GM18861 (cell line): ENCODE results near the gene RAB7B.

ENCODE experiments used
- ATAC-seq: cut with Tn5 transposase; IDR thresholded peaks from one replicate; pipeline ENCODE4 v1.9.1; 2021; ENCODE audit not compliant: unreplicated experiment

The RAB7B gene

DNA sequence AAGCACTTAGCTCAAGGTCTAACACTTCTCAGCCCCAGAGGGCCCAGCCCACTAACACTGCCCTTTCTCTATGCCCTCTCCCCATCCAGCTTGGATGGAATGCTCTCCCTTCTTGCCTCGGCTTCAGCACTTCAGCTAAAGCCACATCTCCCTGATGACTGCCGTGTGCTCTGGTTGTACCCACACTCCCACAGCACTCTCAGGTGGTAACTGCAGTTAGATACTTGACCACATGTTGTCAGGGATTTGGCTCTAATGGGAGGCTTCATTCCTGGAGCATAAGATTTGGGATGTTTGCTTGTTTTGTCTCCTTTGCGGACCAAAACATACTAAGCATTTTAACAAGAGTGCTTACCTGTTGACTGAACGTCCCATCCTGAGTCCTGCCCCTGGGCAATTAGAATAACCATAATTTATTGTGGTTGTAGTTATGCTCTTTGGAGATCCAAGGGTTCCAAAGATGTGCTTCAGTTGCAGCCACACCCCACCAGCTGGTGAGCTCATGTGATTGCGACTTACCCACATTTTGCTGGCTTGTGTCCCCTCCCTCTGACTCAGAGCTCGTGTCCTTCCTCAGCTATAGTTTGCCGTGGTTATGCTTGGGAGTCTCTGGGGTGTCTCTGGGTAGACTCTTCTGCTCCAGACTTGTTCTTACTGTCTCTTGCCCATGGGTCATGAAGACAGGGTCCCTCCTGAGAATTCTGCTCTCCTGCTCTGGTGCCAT, 52.2 kb downstream of the RAB7B start:
- no peak for ATAC-seq

GRCh38 chr1:205950280-205950679, 52.9 kb downstream of the RAB7B start:
- no peak for ATAC-seq

GRCh38 chr1:205949753-205950152, 53.4 kb downstream of the RAB7B start:
- ATAC-seq: no peak

DNA sequence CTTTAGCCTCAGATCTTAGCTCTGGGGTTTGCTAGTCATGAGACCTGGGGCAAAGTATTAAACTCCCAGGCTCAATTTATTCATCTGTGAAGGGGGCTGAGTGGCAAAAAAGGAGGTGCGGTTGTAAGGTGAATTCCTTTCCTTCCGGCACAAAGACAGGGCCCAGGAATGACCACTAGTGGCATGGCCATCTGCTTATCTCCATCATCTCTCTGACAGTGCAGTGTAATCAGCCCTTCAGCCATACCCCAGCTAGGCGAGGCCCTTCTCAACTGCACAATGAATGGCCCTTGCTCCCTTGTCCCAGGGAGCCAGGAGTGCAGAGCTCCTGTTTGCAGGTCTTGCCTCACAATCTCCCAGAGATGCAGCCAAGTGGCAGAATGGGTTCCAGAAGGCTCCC, 54.3 kb downstream of the RAB7B start:
- no peak for ATAC-seq

DNA sequence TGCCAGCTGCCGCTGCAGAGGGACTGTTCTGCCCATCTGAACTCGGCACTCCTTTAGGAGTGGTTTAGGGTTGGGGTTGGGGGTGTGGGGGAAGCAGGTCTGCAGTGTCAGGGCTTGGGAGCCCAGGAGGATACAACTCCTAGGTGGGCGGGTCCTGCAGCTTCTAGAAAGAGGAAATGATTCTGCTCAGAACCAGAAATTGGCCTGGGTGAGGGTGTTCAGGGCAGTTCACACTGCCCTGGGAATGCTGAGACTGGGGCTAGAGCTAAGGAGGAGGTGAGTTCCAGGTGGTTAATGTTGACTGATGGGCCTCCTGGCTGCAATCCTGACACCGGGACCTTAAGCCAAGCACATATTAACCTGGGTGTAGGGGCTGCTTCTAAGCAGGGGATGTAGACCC, 55.2 kb downstream of the RAB7B start:
- no peak for ATAC-seq

GRCh38 chr1:205947024-205947423, 56.2 kb downstream of the RAB7B start:
- no peak for ATAC-seq

DNA sequence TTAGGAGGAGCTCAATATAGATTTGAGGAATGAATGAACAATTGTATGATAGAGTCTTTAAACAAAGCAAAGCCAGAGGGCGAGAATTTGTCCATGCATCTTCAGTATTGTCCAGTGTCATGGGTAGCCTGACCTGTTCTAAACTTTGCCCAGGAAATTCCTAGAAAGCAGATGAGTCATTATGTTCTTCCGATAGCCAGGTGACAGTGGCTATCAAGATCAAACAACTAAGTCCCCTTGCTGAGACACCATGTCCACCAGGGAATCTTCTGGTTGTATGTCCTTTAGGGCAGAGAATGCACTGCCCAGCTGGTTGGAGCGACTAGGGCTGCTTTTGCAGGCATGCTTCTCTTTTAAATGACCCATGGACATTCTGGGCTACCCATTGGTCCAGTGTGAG, 58.1 kb downstream of the RAB7B start:
- no peak for ATAC-seq

GRCh38 chr1:205944525-205944924, 58.7 kb downstream of the RAB7B start:
- no peak for ATAC-seq

- ATAC-seq: no peak
These were observed 60.0 kb downstream of the RAB7B start, which contains the start of gene SLC26A9 for GRCh38 chr1:205943245-205943644. Gene SLC26A9 (minus strand): TSS chr1:205943456. CDS start chr1:205935820, 7,636 bp downstream.

DNA sequence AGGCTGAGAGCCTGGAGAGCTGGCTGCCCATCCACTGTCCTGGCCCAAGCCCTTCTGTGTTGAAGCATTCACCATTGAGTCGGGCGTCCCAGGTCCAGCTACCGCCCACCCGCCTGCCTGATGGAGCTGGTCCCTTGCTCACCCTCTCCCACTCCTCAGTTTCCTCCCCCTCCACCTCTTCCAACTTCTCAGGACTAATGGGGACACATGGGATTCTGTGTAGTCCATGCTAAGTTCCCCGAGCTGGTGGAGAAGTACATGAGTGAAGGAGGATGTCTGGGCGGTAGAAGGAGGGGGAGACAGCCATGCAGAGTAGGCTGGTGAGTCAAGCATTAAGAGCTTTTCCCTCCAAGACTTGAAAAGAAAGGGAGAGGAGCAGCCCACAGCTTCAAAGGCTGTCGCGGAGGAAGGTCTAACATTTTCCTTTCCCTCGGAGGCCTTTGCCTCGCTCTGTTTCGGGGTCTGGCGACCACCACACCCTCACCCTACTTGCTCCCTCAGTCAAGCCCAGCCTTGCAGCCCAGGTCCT, 60.5 kb downstream of the RAB7B start:
- no peak for ATAC-seq

DNA sequence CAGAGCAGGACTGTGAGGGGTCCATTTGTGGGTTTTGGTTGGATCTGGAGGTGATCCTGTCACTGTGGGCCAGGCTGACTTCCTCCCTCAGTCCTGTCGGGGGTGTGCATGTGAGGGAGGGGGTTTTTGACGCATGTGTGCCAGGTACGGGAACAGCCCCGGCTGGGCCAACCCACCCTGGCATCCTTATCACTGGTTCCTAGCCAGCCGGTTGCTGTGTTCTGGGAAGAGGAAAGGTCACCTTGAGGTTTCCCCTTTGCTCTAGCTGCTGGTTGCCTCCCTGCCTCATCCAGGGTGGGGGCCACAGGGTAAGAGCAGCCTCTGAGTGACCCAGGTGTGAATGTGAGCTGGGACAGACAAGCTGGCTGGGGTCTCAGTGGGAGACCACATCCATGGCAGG, 62.5 kb downstream of the RAB7B start:
- ATAC-seq: no peak

- no peak for ATAC-seq
These were observed 63.4 kb downstream of the RAB7B start for GRCh38 chr1:205939690-205940330.

DNA sequence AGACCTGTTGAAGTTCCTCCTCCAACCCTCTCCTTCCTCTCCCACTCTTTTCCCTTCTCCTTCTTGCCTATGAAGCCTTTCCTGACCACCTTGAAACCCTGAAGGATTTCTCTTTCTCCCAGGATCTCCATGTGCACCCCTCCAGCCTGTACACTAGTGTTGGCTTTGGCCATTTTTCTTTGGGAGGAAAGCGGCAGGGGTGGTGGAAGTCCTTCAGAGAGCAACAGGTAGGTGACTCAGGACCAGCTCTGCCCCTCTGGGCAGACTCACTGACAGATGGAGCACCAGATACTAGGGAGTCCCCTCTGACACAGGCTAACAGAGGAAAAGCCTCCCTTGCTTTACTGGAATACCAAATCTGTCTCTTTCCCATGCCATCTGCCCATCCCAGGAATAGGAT, 64.5 kb downstream of the RAB7B start:
- ATAC-seq: no peak

- ATAC-seq: no peak
These were observed 66.2 kb downstream of the RAB7B start for GRCh38 chr1:205936846-205937586.

GRCh38 chr1:205936311-205936710, 66.9 kb downstream of the RAB7B start:
- ATAC-seq: no peak

DNA sequence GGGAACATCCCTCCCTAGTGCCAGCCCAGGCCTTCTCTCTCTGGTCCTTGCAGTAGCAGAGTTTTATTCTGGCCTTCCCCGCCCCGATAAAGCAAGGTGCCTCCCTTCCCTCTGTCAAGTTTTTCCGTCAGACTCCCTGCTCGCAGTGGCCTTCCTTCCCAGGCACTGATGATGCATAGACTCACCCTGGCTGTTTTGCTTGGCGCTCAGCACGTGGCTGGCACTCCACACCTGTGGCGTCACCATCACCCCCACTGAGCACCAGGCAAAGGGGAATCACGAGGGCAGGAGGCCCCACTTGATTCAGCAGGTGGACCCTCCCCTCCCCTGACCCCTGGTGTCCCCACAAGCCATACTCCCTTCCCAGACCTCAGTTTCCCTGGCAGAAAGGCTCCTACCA, 67.3 kb downstream of the RAB7B start:
- ATAC-seq: no peak

DNA sequence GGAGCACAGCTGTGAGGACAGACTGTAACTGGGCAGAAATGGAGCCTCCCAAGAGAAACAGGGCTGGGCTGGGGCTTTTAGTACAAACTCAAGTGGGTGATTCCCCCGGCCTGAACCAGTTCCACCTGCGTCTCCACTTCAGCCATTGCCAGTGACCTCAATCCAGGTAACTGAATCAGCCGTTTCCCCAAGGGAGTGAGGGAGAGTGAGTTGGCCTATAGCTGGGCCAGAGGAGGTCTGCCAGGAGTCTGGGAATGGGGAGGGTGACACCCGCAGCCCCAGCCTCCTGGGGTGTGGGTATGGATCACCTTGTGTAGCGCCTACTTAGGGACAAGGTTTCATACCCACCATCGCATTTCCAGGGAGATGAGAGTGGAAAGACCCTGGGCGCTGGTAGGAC, 68.4 kb downstream of the RAB7B start:
- ATAC-seq: no peak

DNA sequence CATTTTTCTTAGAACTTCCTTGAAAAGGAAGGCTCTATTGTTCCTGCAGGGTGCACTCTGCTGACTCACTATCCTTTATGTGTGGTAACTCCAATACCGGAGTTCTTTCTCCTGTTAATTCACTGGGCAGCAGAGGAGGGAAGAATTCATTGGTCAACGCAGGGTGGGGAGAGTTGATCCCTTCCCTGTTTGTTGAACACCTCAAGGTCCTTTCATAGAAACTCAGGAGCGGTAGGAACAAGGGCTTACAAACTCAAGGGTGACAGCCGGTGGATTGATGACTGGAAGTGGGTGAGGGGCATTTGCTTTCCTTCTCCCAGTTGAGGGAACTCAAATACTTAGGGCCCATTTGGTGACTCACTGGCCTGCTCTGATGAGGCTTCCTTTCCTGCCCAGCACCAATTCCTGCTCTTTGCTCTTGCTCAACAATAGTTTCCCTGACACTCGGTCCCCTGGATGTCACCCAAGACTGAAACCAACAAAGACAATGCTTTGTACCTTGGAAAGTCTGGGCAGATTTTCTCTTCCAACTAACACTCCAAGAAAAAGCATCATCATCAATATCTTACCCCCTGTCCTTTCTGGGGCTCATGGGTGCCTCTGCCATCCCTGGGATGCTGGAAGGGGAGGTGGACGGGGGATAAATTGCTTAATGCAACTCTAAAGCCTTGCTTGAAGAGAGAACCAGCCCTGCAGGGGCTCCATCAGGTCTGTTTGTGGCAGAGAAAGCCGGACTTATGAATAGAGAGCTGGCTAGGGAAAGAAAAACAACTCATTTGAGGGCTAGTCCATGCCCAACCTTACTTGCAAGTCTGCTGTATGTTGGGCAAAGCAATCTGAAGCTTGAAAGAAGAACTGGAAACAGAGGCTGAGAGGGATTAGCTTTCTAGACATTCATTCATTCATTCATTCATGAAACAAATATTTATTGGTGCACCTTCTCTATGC, 69.2 kb downstream of the RAB7B start:
- no peak for ATAC-seq

GRCh38 chr1:205932776-205933175, 70.4 kb downstream of the RAB7B start:
- no peak for ATAC-seq

DNA sequence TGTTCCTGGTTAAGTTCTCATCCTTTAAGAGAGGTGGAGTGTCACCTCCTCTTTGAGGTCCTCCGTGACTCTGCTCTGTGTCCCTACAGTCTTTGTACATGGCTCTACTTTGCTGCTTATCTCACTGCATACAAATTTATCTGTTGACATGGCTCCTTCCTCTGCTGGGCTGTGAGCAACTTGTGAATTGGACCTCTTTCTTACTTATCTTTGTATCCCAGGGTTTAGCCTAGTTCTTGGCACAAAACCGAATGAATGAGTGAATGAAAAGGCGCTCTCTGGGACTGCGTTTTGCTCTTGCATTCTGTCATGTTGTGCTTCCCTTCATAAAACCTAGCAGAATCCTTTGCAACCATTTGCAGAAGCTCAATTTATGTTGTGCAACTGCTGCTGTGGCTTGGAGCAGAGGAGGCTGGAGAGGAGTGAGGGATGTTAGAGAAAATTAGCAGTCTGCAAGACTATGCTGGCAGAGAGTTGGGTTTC, 72.4 kb downstream of the RAB7B start:
- no peak for ATAC-seq

DNA sequence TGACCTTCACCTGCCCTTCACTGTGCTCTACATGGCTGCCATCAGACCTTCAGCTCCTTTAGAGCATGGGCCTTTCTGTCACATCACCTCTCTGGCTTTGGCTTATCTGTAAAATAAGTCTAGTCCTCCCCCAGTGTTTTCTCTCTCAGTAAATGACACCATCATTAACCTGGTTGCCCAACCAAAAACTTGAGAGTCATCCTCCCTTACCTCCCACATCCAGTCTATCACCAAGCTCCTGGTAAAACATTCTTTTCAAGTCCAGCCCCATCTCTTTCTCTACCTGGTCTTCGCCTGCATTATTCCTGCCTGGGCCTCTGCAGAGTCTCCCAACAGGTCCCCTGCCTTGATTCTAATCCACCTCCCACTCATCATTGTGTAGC, 73.0 kb downstream of the RAB7B start:
- ATAC-seq: no peak
